Nephron progenitor cell (in vitro differentiated cells): ENCODE results near the gene C19orf81.

Source experiments
- DNase-seq: peaks from one replicate; pipeline ENCODE4 v3.0.0; 2021
- H3K27ac Mint-ChIP-seq: 2 replicates; pipeline ENCODE4 v1.8.0; 2021; ENCODE audit warnings: mild to moderate bottlenecking, moderate library complexity, mixed read lengths
- H3K27me3 Mint-ChIP-seq: 2 replicates; pipeline ENCODE4 v1.8.0; 2021; ENCODE audit warnings: mild to moderate bottlenecking, low read depth, mixed read lengths; ENCODE audit not compliant: poor library complexity
- H3K36me3 Mint-ChIP-seq: 2 replicates; pipeline ENCODE4 v1.8.0; 2021; ENCODE audit warnings: low read depth, mixed read lengths
- H3K4me1 Mint-ChIP-seq: 2 replicates; pipeline ENCODE4 v1.8.0; 2021; ENCODE audit warnings: mixed read lengths
- H3K4me3 Mint-ChIP-seq: 2 replicates; pipeline ENCODE4 v1.8.0; 2021; ENCODE audit warnings: mild to moderate bottlenecking, moderate library complexity, mixed read lengths
- H3K9me3 Mint-ChIP-seq: 2 replicates; pipeline ENCODE4 v1.8.0; 2021; ENCODE audit warnings: mild to moderate bottlenecking, moderate library complexity, mixed read lengths
- TF ChIP-seq, protein P1 (sequence below): fragments of 200-600 bp; sonication (generic); IDR thresholded peaks from 2 replicates; pipeline ENCODE4 v1.5.0; 2021; ENCODE audit warnings: antibody characterized with exemption

C19orf81 gene

DNA sequence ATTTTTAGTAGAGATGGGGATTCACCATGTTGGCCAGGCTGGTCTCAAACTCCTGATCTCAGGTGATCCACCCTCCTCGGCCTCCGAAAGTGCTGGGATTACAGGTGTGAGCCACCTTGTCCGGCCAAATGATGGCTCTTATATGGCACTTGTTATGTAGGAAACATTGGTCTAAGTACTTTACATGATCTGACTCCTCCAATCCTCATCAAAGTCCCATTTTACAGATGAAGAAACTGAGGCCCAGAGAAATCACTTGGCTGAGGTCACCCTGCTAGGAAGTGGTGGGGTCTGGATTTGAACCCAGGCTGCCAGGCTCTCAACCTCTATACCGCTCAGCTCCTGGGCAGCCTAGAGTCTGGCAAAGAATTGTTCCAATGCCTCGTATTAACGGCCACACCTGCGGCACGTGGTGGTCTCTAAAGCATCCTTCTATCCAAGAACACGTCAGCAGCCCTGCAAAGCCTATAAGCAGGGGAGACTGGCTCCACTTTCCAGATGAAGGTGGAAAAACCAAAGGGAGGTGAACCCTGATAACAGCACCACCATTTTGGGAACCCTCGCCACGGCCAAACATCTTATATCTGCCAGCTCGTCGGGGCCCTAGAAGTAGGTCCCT is 52.2 kb downstream of the C19orf81 start:
- Mint-ChIP-seq H3K36me3 (peaks cover 5% of the 10 kb centered on the region), H3K27me3 (peaks cover 79% of the 10 kb centered on the region), H3K4me1 (peaks cover 21% of the 10 kb centered on the region), H3K4me3 (no peak overlapping the region), H3K9me3 (no peaks in the 10 kb centered on the region), H3K27ac (no peak overlapping the region)
- TF ChIP-seq, protein P1, sequence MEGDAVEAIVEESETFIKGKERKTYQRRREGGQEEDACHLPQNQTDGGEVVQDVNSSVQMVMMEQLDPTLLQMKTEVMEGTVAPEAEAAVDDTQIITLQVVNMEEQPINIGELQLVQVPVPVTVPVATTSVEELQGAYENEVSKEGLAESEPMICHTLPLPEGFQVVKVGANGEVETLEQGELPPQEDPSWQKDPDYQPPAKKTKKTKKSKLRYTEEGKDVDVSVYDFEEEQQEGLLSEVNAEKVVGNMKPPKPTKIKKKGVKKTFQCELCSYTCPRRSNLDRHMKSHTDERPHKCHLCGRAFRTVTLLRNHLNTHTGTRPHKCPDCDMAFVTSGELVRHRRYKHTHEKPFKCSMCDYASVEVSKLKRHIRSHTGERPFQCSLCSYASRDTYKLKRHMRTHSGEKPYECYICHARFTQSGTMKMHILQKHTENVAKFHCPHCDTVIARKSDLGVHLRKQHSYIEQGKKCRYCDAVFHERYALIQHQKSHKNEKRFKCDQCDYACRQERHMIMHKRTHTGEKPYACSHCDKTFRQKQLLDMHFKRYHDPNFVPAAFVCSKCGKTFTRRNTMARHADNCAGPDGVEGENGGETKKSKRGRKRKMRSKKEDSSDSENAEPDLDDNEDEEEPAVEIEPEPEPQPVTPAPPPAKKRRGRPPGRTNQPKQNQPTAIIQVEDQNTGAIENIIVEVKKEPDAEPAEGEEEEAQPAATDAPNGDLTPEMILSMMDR: no peak
- no peak for DNase-seq

DNA sequence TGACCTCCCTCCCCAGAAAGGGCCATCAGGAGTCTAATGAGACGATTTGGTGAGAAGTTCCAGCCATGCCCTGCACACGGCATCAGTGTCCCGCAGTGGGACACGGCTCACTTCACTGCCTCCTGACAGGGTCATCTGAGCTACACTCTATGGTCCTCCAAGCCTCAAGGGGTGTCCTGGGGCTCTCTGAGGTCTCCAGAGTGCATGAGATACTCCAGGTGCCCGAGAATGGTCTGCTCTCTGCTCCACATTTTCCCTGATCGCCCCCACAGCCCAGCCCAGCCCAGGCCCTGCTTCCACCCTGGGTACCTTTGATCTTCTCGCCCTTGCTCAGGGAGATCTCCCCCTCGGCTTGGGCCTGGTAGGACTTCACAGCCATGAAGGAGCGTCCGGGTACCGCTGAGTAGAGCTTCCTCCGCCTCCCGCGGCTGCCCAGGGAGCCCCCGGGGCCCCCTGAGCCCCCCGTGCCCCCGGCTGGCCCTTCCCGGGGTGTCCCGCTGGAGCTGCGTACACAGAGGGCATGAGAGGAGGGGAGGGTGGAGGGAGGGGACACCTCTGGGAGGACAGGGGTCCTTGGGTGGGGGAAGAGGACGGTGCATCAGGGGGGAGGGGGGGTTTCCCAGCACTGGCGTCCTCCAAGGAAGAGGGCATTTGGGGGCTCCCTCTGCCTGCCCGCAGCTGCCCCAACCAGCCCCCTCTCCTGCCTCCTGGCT is 53.1 kb downstream of the C19orf81 start:
- TF ChIP-seq, protein P1: no peak
- H3K4me1 Mint-ChIP-seq: peaks cover 21% of the 10 kb centered on the region
- H3K27ac Mint-ChIP-seq: no peak overlapping the region
- peaks cover 5% of the 10 kb centered on the region for H3K36me3 Mint-ChIP-seq
- no peak overlapping the region for H3K4me3 Mint-ChIP-seq
- peaks cover 71% of the 10 kb centered on the region for H3K27me3 Mint-ChIP-seq
- no peak for DNase-seq
- no peaks in the 10 kb centered on the region for H3K9me3 Mint-ChIP-seq

DNA sequence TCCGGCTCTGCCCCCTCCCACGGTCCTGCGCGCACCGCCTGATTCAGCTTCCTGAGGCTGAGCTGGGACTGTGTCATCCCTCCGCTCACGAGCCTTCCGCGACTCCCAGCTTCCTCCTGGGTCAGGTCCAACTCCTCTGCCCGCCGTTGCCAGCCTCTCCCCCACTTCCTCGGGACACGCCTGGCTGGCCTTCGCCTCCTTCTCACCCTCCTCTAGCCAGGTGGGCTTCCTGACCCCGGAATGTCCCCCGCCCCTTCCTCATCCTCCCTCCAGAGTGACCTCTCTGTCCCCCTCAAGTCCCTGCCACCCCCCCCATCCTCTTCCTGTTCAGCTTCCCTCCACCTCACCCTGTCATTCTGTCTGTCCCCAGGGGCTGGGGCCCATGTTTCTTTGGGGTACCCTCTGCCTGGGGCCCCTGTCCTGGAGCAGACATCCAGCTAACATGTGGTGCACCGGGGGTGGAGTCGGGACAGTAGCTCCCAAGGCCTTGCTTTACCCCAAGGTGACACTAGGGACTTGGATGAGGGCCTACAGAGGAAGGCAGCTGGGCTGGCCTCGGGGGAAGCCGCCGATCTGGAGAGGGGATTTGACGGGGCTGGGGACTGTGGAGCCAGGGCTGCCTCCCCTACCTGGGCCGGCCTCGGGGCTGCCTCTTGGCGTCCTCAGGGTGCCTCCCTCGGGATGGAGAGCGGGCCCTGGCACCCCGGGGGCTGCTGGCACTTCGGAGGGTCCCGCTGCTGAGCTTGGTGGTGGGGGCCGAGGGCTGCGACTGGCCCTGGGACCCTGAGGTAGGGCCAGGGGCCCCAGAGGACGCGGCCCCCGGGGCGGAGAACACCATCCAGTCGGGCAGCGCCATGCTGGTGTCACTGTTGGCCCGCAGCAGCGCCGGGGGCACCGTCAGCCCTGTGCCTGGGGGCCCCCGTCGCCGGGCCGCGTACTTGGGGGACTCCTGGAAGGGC is 53.9 kb downstream of the C19orf81 start:
- TF ChIP-seq, protein P1: no peak
- Mint-ChIP-seq H3K36me3 (peaks cover 5% of the 10 kb centered on the region), H3K9me3 (no peaks in the 10 kb centered on the region), H3K4me1 (peaks cover 21% of the 10 kb centered on the region), H3K27ac (no peak overlapping the region), H3K4me3 (no peak overlapping the region), H3K27me3 (peaks cover 68% of the 10 kb centered on the region)
- no peak for DNase-seq

DNA sequence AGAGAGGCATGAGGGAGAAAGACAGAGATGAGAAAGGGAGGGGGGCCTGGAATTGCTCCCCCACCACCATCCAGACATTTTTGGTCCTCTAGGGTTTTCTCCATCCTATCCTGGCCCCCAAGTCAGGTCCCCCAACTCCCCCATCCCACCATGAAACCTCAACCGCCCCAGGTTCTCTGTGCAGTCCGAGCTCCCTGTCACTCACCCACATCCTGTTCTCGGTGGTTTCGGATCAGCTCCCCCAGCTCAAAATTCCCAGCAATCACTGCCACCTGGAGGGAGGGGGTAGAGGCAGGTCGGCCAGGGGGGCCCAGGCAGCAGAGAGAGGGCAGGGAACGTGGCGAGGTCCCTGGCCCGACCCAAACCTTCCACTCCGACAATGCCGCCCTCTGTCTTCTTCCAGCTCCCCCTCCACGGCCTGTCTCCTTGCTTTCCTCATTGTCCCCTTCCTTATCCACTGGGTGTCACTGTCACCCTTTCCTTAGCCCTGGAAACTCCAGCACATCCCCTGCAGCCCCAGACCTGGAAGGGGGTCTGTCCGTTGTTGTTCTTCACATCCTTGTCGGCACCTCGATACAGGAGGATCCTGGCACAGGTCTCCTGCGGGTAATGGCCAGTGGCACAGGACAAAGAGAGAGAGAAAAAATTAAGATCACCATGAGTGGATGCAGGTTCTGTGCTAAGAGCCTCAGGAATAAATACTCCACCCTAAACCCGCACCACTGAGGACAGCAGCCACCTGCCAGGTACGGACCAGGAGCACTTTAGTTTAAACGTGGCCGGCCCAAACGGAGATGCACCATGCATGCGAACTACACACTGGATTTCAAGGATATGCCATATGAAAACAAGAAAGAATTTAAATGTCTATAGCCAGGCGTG is 54.9 kb downstream of the C19orf81 start:
- Mint-ChIP-seq H3K27ac (no peak overlapping the region), H3K36me3 (peaks cover 10% of the 10 kb centered on the region), H3K9me3 (no peaks in the 10 kb centered on the region), H3K4me1 (peaks cover 21% of the 10 kb centered on the region), H3K4me3 (no peak overlapping the region), H3K27me3 (peaks cover 60% of the 10 kb centered on the region)
- DNase-seq: no peak
- TF ChIP-seq, protein P1: peak; percentile 28

DNA sequence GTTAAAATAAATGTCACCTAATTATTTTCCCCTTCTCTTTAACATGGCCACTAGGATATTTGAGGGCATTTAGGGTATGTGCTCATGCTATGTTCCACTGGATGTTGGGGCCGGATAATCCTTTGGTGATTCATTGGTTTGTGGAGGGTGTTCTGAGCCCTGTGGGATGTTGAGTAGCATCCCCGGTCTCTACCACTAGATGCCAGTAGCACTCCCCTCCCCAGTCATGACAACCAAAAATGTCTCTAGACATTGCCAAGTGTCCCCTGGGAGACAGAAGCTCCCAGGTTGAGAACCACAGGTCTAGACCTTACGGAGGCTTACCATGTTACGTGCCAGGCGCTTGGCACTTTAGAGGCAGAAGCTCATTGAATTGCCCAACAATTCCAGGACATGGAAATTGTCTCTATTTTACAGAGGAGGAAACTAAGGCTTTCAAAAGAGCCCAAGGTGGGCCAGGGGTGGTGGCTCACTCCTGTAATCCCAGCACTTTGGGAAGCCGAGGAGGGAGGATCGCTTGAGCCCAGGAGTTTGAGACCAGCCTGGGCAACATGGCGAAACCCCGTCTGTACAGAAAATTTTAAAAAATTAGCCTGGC is 56.3 kb downstream of the C19orf81 start:
- Mint-ChIP-seq H3K4me3 (no peak overlapping the region), H3K27me3 (peaks cover 46% of the 10 kb centered on the region), H3K36me3 (peaks cover 8% of the 10 kb centered on the region), H3K4me1 (peaks cover 21% of the 10 kb centered on the region), H3K9me3 (no peaks in the 10 kb centered on the region), H3K27ac (no peak overlapping the region)
- peak; percentile 53 for DNase-seq
- TF ChIP-seq, protein P1: peak; percentile 74
